ENCODE results near the gene COL4A2.

DNA sequence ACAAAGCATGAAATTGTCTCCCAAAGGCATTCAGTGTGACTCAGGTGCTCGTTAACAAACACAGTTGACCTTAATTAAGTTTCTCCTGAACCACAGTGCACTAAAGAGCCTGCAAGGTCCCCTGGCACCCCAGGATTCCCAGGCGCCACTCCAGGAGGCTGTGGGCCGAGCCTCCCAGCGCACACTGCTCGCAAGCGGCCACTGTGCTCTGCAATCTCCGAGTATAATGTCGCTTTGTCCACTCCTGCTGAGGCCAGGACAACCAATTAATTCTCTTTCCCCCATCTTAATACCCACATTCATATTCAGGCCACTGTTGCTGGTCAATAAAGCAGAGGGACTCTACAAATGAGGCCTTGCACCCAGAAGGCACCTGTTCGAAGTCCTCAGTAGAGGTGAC is 245.7 kb downstream of the COL4A2 start:
- TF ChIP-seq, protein P1, sequence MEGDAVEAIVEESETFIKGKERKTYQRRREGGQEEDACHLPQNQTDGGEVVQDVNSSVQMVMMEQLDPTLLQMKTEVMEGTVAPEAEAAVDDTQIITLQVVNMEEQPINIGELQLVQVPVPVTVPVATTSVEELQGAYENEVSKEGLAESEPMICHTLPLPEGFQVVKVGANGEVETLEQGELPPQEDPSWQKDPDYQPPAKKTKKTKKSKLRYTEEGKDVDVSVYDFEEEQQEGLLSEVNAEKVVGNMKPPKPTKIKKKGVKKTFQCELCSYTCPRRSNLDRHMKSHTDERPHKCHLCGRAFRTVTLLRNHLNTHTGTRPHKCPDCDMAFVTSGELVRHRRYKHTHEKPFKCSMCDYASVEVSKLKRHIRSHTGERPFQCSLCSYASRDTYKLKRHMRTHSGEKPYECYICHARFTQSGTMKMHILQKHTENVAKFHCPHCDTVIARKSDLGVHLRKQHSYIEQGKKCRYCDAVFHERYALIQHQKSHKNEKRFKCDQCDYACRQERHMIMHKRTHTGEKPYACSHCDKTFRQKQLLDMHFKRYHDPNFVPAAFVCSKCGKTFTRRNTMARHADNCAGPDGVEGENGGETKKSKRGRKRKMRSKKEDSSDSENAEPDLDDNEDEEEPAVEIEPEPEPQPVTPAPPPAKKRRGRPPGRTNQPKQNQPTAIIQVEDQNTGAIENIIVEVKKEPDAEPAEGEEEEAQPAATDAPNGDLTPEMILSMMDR (IDR thresholded peaks at IDR 0.05): no peak
- no peak for TF ChIP-seq POLR2AphosphoS5 (IDR thresholded peaks at IDR 0.05)
- no peak for TF ChIP-seq POLR2A (IDR thresholded peaks at IDR 0.05)
- no peak for TF ChIP-seq EP300 (IDR thresholded peaks at IDR 0.05; ENCODE audit: low read depth)

Measured in transverse colon (tissue), 4 donors.